ENCODE data around the gene PIGBOS1.
A peak's percentile ranks its signal among the peaks of the same experiment; 100 is the strongest.
"Not testable (repeated sequence)": the region's sequence is repeated elsewhere in the genome, so short reads cannot be mapped to it uniquely, and the experiment has no call there.

Gene PIGBOS1

DNA sequence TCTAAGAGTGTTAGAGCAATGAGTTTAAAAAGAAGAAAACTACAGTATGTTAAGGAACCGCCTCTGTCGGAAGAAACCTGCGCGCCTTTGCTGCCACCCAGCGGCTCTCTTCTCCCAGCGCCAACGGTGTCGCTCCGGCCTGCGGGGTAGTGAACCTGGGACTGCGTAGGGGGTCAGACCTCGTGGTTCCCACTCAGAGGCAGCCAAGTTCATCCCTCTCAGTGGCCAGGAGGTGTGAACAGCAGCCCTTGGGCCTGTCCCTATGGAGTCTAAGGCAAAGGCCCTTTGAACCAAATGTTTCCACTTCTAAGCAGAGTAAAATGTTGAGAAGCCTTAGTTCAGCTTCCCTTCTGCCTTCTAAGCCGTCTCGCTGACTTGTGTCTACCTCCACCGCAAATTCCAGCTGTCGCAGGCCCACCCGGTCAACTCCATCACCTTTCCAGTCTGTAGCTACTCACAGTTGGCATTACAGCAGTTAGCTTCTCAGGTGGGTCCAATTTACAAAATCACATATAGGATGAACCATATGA, 28.3 kb downstream of the PIGBOS1 start:
- peak; percentile 89 for DNase-seq

DNA sequence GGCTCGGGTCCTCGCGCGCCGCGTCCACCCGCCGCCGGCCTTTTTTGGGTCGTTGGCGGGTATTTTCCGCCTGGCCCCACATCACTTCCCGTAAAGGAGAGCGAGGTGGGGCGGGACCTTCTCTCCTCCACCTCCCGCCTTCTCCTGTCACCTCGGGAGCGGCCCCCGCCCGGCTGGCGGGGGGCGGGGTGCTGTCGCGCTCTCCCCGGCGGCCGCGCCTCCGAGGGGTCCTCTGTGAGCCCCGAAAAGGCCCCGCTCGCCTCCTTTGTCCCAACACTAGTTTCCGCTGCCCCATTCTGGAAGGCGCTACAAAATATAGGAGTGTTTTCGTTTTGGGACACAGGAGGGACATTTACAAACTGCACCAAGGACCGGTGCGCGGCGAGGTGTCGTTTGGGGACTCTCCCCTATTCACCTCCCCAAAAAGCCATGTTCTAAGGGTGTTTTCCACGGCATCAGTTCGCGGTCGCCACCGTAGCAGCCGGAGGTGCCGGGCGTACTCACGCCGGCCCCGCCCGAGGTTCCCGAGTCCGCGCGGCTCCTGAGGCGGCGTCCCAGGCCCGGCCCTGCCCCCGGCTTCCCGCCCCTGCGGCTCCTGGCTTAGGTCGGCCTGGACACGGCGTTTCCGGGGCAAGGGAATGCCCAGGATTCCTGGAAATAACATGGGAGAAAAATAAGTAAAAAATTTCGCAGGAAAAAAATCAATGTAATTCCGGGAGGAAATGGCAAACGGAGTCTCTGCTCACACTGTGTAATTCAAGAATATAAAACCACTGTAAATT, 29.0 kb downstream of the PIGBOS1 start, which contains the start of gene RAB27A:
TSS of gene RAB27A (minus strand) at position 68 of the 782 bp plus-strand sequence. CDS start 54,879 bp downstream, outside the sequence.
- peak; percentile 79 for DNase-seq

DNA sequence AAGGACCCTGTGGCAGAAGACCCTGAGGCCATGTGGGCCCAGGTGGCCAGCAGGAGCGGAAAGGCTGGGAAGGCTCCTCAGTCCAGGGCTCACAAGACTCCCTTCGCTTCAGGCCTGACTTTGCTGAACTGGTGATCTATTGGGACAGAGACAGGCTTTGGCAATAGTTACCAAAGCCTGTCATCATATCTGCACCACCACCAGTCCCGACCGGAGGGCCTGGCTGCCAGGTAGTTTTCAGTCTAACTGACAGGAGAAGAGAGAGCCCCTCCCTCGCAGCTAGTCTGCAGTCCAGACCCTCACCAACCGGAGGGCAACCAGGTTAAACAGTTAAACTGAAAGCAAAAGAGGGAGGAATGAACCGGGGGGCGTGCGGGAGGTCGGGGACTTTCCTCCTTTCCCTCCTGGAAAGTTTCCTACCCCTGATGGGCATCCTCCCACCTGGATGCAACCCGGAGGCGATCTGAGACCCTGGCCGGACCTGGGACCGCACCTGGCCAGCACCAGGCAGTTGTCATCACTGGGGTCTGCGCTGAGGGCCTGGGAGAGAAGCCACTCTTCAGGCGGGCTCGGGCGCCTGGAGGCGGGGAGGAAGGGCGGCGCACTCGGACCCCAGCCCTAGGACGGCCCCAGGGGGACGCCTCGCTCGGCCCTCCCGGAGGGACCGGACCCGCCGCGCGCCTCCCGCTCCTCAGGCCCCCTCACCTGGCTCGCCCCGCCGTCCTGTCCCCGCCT, 29.7 kb downstream of the PIGBOS1 start:
- peak; percentile 53 for DNase-seq

DNA sequence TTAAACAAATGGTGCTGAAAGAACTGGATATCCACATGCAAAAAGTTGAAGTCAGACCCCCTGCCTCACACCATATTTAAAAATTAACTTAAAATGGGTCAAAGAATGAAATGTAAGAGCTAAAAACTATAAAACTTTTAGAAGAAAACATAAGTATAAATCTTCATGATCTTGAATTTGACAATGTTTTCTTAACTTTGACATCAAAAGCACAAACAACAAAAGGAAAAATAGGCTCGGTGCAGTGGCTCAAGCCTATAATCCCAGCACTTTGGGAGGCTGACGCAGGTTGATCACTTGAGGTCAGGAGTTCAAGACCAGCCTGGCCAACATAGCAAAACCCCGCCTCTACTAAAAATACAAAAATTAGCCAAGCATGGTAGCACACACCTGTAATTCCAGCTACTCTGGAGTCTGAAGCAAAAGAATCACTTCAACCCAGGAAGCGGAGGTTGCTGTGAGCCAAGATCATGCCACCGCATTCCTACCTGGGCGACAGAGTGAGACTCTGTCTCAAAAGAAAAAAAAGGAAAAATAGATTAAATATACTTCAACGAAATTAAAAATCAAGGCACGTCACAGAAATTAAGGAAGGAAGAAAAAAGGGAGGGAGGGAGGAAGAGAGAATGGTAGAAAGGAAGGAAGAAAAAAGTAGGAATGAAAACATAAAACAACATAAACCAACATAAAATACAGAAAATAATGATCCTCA, 30.8 kb downstream of the PIGBOS1 start:
- no peak for DNase-seq

DNA sequence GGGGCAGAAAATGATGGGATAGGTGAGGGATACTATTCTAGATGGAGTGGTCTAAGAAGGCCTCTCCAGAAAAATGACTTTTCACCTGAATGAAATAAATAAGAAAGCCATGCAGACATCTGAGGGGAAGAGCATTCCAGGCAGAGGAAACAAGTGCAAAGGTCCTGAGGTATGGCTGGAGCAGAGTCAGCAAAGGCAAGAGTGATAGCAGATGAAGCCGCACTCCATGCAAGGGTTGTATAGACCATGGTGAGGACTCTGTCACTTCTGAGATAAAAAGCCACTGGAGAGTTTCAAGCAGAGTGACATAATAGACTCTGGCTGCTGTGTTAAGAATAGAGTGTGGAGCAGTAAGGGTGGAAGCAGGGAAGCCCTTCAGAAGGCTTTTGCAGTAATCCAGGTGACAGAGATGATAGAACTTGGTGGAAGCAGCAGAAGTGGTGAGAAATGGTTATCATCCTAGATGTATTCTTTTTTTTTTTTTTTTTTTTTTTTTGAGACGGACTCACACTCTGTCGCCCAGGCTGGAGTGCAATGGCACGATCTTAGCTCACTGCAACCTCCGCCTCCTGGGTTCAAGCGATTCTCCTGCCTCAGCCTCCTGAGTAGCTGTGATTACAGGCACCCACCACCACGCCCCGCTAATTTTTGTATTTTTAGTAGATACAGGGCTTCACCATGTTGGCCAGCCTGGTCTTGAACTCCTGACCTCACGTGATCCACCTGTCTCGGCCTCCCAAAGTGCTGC, 32.3 kb downstream of the PIGBOS1 start:
- DNase-seq: not testable (repeated sequence)

DNA sequence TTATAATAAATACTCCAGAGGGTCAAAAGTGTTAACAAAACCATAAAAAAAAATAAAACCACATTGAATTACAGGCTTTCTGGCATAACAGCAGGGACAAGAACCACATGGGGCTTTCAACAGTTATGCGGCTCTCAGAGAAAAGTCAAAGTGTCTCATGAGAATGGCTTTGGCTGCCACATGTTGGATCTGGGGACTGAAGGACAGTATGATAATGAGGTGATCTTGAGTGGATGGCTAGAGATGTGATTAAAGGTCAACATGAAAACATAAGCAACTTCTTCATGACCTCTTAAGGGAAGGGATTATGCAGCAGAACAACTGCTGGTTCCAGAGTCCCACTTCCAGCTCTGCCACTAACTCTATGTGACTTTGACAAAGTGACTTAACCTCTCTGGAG, 34.5 kb downstream of the PIGBOS1 start:
- DNase-seq: no peak

DNA sequence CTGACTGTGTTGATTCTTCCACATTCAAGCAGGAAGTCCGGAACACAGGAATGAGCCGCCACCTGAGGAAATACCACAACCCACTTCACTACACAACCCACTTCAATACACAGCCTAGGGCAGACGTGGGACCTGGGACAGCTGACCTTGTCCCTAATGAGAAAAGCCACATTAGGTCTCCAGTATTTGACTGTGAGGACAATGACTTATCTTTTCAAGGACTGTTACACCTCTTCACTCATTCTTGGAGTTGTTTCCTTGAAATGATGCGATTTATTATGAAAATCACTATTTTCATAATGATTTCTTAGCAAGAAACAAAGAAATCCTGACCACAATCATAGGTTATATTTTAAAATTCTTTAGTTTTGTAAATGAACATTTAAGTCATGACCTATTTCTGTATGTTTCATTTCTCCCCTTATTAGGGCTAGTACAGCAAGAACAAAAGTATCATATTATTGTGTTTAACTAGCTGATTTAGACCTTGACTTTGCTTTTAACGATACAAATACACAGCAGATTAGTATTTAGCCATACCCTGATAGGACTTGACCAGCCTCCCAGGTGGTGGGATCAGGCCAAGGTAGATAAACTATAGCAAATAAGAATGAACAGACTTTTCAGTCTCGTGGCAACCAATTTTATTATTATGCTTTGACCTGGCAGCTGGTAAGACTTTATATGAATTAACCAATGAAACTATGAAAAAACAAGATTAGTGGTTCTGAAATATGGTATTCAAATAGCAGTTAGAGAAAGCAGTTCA, 35.4 kb downstream of the PIGBOS1 start:
- DNase-seq: no peak

DNA sequence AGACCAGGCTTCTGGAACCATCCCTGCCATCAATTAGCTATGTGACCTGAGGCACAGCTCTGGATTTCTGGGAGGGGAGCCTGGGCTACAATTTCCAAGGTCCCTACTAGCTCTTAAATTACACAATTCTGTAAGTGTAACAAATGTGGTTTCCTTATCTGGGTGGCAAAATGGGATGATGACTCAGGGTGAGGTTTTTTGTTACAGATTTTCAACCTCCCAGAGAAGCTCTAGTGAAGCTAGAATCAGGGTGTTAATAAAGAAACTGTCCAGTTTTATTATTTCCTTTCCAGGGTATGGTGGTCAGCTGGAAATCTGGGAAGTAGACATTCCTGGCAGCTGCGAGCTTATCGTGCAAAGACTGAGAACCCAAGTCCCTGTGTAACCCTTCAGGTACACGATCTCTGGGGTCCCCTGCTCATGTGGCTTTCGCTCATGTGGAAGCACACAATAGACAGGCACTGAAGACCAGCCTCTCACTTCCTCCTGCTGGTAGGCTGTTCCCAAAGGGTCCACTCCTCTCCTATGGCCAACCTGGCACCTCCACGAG, 36.6 kb downstream of the PIGBOS1 start:
- peak; percentile 22 for DNase-seq

DNA sequence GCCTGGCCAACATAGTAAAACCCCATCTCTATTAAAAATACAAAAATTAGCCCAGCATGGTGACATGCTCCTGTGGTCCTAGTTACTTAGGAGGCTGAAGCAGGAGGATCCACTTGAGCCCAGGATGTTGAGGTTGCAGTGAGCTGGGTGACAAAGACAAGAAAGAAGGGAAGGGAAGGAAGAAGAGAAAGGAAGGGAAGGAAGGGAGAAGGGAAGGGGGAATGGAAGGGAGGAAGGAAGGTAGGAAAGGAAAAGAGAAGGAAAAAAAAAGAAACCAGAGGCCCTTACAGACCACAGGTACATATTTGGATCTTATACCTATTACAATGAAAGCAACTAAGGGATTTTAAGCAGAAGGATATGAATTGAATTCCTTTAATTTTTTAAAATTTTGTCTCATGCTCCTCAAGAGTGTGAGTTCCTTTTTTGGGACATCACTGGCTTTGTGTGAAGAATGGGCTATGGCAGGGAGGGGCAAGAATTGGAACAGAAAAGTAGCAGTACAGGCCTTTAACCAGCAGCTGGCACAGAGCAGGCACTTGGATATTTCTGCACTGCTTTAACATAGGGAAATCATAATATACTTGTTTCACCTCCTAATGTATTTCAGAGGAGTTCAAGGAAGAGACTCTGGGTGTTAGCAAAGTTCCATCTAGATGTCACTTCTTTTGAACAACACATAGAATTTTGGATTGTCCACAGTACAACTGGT, 37.2 kb downstream of the PIGBOS1 start:
- DNase-seq: no peak

DNA sequence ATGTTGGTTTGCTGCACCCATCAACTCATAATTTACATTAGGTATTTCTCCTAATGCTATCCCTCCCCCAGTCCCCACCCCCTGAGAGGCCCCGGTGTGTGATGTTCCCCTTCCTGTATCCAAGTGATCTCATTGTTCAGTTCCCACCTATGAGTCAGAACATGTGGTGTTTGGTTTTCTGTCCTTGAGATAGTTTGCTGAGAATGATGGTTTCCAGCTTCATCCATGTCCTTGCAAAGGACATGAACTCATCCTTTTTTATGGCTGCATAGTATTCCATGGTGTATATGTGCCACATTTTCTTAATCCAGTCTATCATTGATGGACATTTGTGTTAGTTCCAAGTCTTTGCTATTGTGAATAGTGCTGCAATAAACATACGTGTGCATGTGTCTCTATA, 38.3 kb downstream of the PIGBOS1 start:
- DNase-seq: peak; percentile 65

DNA sequence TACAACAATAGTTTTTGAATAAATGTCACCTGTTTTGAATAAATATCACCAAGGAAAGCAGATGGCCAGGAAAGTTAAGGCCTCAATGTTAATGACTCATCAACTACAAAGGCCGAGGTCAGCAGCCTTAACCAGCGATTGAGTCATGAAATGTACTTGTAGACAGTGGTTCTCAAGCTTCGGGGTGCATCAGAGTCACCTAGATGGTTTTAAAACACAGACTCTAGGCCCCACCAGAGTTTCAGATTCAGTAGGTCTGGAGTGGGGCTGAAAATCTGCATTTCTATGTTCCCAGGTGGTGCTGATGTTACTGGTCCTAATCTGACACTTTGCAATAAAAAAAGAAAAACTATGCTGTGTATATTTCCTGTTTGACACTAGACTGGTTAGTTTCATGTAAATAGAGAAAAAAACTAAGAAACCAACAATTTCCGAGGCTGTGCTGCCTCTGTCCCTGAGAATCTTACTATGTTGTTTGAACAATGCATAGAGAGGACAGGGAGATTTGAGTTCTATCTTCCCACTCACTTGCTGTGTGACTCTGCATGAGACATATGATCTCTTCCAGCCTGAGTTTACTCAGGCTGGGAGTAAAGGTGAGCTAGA, 39.1 kb downstream of the PIGBOS1 start:
- DNase-seq: peak; percentile 71

DNA sequence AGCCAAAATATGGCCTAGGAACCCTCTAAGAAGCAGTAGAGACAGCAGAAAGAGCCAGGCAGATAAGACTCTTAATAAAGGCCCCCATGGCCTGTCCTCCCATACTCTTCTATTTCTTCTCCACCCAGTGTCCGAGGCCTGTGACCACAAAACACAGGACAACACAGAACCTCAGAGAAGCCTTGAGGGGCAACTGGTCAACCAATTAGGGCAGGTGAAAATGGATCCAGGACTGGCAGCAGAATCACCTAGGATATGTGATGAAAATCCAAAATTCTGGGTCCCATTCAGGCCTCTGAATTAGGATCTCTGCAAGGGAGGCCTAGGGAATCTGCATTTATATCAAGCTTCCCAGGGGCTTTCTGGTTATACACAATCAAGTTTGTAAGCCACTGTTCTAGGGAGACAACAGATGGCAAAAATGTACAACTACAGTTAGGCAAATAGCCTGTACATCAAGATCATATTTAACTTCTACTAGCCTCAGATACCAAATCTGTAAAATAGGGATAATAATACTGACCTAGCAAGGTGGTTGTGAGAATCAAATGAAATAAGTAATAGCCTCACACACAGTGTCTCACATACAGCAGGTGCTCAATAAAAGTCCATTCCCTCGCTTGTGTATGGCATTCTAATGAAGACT, 39.7 kb downstream of the PIGBOS1 start:
- no peak for DNase-seq

DNA sequence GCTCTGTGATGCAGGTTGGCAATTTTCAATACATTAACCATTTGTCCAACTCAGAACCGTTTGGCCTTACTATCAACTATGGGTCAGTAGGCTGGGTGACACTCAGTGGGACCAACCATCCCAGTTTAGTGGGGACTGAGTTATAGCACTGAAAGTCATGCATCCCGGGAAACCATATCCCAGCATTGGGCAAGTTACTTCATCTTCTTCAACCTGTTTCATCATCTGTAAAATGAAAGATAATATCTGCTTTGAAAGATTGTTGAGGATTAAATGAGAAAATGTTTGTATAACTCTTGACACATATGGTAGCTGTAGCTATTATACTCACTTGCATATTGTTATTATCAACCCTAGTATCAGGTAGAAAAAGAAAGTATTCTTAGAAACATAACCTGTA, 41.2 kb downstream of the PIGBOS1 start:
- DNase-seq: no peak

DNA sequence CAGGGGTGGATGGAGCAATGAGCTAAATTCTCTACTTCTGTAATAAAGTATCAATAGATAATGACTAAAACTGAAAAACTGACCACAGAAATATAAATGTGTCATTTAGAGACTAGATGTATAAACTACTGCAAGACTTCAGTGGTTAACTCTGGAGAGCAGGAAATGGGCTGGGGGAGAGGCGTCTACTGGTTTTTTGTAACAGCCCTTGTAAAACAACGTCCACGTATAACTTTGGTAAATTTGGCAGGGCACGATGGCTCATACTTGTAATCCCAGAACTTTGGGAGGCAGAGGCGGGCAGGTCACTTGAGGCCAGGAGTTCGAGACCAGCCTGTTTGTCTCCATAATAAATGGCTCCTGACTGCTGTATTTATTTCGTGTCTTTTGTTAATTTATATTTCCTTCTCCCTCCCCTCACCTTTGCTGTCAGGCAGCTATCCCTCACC, 41.8 kb downstream of the PIGBOS1 start:
- DNase-seq: peak; percentile 65

DNA sequence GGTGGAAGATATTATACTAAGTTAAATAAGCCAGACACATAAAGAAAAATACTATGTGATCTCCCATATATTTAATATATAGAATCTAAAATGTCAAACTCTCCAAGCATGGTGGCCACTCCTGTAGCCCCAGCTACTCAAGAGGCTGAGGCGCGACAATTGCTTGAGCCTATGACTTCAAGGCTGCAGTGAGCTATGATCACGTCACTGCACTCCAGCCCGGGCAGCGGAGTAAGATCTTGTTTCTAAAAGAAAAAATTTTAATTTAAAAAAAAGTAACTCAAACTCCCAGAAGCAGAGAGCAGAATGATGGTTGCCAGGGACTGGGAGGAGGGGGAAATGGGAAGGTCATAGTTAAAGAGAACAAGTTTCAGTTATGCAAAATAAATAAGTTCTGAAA, 42.6 kb downstream of the PIGBOS1 start:
- no peak for DNase-seq

DNA sequence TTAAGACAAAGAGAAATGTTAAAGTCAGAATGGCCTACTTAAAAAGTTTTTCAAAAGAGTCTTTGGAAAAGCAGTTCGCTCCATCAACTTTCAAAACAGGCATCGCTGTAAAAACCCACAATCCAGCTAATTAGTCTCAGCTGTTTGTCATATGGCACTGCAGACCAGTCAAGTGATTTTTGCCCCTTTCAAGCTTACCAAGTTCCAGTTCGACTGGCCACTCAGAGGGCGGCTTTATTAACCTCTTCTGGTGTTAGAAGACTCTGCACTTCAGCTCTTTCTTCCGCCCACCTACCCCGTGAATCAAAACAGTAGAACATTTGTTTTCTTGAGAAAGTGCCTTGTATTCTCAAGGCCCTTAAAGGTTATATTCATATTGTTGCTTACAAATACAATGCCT, 48.6 kb downstream of the PIGBOS1 start:
- DNase-seq: no peak

DNA sequence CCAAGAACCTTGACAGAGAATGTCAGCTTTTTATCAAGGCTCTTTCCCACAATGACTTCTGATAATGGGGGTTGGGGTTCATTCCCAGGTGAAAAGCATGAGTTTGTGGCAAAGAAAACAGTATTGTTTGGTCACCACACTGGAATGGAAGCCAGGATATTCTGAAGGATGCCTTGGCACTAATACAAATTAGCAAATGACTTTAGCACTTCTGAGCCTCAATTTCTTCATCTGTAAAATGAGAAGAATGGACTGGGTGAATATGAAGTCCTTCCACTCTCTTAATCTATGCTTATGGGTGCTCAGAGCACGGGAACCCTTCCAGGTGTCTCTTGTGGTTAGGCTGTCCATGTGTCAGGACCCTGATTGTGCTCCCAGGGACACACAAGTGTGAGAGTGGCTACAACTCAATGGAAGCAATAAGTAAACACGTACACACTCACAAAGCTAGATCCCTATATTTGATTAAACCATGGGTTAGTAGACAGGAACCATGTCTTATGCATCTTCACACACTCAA, 50.7 kb downstream of the PIGBOS1 start:
- DNase-seq: no peak

DNA sequence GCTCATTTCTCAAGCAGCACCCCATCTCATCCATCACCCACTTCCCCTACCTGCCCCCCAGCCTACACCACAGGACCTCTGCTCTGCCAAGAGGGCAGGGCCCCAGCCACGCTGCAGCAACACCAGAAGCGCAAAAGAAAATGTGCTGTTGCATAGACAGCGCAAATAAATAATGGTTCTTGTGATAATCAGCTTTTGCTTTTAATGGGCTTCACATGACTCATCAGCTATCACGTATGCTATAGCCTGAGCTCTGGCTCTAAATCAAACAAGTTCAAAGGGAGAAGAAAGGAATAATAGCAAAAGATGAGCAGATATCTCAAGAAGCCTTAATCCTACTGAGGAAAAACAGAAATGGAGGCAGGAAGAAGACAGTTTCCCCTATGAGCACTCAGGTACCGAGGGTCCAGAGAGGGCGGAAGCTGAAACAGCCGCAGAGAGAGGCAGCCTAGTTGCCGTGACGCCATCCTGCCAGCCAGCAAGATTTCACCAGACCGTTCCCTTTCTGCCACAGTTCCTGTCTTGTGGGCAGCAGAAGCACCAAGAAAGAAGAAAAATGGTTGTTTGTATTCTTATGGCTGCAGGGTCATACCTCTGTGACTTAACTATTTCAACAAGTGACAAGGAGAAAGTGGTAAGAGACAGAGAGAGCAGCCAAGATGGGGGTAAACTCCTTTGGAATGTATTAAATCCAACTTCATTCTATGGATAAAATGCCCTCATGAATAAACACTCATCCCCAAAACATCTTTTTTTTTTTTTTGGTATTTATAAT, 51.3 kb downstream of the PIGBOS1 start:
- DNase-seq: peak; percentile 79
